Colon (tissue), 2 donors: Measurements from ENCODE around the gene NRIP2.

Experiments used
- FAIRE-seq: peaks from 2 replicates; lab custom pipeline; 2012; peaks lifted over from hg19 to GRCh38; lab: Jason Lieb, UNC
- donor health status: control.
- donor health status: control.

The NRIP2 gene

DNA sequence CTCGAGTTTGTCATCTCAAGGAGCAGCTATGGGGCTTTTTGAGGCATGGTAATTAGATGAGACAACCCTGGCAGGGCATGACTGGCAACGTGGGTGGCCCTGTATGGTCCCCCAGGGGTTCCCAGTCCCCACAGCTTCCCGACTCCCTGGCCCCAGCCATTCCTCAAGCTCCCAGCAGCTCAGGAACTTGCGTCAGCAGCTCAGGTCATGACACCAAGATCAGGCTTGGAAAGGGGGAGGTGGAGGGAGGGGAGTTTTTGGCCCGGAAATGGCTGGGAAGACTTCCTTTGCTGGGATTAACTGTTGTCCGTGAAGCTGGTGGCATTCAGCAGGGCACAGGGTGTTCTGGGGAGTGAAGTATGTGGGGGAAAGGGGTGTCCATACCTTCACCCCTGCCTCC is 10.4 kb upstream of the NRIP2 start:
- FAIRE-seq: no peak

DNA sequence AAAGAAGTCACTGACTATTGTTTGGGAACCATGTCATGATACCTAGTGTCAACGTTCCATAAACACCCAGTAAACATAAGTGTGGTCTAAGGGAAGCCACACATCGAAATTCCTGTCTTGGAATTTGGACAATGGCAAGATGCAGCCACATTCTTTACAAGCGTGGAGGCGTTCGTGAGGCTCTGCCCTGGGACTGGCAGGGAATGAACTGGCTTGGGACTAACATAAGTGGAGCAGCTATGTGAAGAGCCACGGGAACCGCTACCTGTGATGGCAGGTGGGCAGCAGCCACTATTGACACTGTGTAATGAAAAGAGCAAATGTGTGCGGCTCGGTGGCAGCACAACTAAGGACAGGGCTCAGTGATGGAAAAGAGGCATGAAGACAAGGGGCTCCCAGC is 10.0 kb upstream of the NRIP2 start:
- no peak for FAIRE-seq

DNA sequence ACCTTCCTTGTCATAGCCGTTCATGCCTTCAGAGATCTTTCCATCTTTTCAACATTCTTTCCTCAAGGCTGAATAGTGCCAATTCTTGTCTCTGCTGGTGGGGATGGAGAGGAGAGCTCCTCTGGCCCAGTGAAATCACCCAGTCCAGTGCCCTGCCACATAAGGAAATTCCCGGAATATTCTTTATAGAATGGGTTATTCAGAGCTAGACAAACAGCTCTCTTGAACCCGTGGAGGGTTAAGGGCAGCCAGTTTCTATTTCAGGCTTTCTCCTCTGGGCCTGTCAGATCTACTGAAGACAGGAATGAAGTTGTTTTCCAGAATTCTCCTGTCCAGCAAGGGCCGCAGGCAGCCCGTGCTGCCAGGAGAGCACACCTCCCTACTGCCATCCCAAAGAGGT is 8.1 kb upstream of the NRIP2 start:
- no peak for FAIRE-seq

DNA sequence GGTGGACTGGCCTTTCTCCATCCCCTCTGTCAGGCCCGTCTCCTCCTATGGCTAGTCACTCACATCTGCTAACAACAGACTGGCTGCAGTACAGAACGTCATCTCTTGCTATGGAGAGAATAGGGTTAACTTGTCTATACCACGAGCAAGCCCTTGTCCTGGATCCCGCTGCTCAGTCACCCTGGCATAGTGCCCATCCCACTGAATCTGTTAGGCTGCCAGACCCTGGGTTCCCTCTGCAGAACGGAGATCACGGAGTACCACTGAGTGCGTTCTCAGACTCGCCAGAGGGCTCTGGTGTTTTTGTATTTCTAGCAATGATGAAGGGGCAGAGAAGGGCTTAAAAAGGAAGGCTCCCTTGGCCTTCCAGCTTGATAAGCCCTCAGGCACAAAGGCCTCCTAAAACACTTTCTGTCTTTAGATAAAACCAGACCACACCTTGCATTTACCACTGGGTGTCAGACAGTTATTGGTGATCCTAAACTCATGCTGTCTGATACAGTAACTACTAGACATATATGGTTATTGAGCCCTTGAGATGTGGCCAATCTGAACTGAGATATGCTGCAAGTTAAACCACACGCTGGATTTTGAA is 6.3 kb upstream of the NRIP2 start:
- no peak for FAIRE-seq

DNA sequence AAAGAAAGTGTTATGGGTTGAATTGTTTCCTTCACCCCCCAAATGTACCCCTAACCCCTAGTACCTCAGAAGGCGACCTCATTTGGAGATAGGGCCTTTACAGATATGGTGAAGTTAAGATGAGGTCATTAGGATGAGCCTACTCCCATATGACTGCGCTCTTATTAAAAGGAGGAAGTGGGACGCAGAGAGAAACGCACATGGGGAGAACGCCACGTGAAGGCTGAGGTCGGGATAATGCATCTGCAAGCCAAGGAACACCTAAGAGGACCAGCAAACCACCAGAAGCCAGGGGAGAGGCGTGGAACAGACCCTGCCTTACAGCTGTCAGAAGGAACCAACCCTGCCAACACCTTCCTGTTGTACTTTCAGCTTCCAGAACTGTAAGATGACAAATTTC is 1.7 kb upstream of the NRIP2 start:
- FAIRE-seq: no peak

DNA sequence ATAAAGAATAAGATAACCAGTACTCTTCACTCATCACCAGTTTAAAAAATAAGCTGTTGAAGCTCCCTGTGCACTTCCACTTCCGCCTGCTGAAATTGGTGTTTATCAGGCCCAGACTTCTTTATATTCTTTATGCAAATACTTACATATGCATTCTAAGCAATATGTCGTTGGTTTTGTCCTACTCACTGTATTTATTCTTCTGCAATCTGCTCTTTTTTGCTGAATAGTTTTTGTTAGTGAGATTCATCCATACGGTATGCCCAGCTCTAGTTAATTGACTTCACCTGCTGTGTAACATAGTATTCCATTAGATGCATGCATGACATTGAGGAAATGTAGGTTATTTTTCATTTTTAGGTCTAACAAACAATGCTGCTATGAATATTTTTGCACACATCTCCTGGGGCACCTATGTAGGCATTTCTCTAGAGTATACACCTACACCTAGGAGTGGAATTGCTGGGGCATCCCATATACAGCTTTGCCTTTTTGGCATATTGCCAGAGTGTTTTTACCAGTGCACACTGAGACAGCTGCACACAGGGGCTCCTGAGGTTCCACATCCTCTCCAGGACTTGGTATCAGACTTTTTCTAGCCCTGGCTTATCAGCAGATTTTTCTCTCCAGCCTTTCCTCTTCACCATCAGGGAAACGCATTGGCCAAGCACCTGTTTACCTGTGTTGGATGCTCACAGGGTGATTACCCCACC is 1.0 kb upstream of the NRIP2 start:
- no peak for FAIRE-seq

DNA sequence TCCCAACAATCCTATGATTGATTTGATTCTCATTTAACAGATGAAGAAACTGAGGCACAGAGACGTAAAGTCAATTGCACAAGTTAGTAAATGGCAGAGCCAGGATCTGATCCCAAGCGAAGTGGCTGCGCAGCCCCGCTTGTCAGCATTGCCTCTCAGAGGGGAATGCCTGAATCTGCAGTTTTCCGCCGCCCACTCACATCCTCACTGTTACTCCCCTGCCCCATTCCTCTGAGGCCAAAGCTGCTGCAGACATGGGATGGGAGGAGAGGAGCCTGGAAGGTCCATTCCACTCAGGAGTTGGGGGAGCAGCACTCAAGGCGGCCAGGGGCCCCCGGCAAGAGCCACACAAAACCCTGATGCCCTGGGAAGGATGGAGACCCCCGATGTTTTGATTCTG is 1.0 kb downstream of the NRIP2 start:
- FAIRE-seq: no peak

DNA sequence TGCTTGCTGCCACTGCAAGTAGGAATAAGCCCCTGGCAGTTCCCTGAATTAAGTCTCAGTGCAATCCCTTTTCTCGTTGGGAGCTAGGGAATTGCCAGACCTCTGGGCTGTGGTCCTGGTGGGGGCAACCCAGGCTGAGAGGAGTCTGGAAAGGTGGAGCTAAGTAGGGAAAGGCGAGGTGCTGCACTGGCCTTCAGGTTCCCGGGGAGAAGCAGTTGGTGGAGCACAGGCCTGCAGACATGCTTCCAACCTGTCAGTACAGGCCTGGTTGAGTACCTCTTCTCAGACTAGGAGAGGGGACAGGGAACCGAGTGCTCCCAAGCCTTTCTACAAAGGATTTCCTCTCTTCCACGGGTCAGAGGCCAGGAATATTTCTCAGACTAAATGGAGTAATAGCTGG is 1.5 kb downstream of the NRIP2 start:
- no peak for FAIRE-seq

DNA sequence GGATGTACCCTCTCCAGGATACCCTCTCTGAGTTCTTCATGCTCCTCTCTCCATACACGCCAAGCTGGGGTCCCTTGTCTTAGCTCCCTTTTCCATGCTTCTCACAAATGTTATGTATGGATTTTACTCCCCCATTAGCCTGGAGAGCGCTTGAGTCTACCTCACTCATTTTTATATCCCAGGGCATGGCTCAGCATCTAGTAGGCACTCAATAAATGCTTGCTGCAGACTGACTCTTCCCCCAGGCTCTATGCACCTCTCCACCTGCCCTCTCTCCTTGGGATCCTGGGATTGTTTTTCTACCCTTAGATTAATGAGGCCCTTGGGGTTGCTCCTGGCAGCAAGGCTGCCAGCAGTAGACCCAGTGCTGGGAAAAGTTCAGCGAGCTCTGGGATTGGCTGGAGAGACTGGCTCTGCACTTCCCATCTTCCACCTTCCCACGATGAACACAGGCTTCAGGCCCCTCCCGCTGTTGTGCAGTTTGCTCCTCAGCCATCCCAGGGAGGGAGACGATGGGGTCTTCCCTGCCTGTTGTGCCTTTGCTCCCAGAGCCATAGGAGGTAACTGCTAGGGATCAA is 2.2 kb downstream of the NRIP2 start:
- no peak for FAIRE-seq

DNA sequence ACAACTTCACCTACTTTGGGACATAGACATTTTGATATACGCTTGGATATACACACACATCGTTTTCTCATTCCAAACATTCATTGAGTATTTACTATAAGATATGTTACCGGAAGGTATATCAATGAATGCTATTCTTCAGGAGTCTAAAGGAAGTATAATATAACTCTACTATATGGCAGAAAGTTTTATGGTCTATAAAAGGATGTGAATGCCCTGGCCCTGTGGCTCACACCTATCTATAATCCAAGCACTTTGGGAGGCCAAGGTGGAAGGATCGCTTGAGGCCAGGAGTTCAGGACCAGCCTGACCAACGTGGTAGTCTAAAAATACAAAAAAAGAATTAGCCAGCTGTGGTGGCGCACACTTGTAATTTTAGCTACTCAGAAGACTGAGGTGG is 5.6 kb downstream of the NRIP2 start:
- FAIRE-seq: no peak

DNA sequence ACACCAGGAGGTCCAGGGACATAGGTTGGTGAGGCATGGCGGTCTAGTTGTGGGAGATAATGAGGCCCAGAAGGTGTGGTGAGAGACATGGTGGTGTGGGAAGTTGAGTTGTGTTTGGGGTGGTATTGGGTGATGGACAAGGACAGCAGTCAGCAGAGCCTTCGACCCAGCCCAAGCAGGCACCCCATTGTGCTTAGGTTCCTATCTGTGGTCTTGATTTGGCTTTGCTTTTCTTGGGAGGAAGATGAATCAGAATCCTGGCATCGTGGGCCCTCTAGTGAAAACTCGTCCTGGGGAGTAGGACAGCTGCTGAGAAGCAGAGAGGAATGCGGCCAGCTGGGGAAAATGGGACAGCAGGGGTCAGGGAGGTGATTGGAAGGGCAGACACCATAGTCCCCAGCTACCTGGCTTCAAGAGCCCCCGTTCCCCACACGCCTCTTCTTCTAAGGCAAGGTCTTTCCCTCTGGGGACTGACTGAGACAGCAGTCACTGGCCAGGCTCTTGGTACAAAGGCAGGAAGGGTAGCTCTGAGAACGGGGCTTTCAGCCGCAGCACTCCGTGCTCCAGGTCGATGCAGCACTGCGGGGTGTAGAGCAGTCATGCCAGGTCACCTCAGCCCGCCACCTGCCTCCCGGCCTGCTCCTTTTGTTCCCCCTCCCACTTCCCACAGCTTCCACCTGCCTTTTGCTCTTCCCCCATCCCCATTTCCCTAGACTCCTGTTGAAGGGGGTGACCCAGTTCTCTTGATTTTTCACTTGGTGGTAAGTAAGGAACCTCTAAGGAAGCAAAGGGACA is 7.9 kb downstream of the NRIP2 start:
- no peak for FAIRE-seq

DNA sequence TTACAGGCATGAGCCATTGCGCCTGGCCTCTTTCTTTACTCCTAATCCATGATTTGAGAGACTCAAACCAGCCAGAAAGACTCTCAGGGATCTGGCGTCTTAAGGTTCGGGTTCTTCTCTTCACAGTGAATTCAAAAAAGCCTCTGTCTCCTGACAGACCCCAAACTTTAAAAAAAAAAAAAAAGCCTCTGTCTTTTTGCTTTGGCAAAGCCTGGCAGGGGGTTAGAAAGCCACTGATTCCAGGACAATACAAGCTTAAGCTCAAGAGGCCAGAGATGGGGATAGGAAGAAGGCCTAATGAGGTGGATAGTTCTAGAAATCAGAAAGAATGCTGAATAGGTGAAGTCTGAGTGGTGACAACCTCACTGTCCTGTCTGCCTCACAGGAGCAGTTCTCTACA is 8.8 kb downstream of the NRIP2 start:
- FAIRE-seq: no peak

DNA sequence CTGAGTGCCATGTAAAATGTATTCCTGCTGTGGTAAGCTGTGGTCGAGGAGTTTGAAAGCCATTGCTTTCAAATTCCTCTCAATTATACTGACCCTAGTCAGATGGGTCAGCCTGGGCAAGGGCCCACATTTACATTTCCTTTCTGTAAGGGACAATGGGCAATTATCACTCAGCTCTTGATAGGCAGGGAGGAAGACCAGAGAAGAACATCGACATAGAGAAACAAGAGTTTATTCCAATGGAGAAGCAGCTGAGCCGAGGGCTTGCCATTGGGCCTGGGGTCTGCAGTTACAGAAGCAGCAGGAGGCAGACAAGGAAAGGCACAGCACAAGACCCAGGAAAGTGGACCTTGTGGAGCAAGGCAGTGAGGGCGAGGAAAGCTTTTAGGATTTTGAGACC is 9.7 kb downstream of the NRIP2 start:
- FAIRE-seq: no peak

DNA sequence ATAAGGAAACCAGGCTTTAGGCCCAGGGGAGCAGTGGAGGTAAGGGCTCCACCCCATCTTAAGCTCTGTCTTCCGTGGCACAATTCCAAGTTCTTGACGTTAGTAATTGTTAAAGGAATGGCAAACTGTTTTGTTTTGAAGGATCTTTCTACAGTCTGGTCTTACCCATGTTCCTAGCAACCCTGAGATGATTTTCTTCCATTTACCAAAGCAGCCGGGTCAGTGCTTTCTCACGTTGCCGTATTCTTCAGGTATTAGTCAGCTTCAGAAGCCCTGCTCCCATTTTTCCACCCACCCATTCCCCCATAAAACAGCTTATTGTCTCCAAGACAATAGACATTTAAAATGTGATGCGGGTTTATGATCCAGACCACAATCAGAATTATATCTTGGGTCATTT is 10.3 kb downstream of the NRIP2 start:
- FAIRE-seq: no peak

DNA sequence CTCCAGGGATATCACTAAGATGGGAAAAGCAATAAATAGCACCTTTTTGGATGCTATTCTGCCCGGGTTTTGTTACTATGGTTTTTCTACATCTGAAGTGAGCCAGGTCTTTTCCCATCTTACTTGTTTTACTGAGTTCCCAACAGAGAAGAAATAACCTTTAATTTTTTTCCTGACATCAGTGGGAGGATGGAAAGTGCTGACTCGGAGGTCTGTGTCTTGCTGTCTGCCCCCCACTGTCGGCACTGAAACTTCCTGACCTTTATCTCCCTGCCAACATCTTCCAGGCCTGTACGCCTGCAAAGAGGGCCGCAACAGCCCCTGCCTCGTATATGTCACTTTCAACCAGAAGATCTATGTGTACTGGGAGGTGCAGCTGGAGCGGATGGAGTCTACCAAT is 11.4 kb downstream of the NRIP2 start:
- no peak for FAIRE-seq

DNA sequence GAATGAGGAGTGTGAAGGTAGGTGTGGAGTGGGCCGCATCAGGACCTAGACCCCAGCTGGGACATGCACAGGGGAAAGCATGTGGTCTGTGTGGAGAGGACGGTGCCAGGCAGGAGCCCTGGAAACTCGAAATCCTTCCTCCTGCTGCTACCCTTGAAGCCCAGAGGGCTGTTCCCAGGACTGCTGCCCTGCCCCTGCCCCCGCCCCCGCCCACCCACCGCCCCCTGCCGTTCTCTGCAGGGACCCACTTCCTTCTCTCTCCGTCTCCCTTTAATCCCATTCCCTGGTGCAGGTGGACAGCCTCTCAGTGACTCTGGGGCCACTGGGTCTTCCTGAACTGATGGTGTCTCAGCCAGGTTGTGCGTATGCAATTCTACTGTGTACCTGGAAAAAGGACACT is 14.4 kb downstream of the NRIP2 start:
- FAIRE-seq: no peak

DNA sequence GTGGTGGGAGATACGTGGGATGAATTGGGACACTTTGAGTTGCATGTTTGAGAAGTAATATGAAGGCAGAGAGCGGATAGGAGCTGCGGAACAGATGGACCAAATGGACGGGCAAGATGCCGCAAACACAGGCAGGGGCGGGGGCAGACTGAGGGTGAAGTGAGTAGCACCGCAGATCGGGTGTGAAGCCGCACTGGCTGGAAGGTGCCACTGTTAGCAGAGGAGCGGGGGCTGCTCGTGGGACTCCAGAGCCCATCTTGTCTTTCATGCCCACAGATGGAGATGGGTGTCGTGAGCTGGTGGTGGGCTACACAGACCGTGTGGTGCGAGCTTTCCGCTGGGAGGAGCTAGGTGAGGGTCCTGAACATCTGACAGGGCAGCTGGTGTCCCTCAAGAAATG is 15.0 kb downstream of the NRIP2 start:
- no peak for FAIRE-seq

DNA sequence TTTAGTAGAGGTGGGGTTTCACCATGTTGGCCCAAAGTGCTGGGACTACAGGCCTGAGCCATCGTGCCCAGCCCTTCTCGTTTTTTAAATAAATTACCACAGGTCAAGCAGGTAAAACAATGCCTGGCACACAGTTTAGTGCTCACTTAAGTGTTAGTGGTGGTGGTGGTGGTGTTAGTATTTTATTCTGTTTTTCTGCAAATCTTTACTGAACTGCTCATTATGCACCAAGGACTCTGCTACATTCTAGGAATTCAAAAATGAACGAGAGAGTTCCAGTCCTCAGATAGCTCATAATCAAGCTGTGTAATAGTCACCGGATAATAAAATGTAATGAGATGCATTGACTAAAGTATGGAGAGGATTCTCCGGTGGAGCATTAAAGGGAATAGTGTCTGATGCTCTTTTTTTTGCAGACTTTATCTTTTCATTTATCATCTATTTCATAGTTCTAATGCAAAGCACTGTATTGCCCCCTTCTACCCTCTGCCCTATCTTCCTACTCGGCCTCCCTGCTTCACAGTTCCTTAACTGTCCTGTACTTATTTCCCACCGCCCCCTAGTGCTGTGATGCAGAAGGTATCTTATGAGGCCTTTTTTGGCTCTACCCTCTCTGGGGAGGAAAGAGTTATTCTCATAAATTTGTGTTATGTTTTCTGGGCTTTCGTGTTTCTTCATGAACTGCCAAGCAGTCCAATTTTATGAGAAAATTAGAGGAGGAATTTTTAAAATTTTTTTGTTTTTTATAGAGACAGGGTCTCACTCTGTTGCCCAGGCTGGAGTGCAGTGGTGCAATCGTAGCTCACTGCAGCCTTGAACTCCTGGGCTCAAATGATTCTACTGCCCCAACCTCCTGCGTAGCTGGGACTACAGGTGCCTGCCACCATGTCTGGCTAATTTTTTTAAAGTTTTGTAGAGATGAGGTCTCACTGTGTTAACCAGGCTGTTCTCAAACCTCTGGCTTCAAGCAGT is 21.3 kb downstream of the NRIP2 start:
- no peak for FAIRE-seq

DNA sequence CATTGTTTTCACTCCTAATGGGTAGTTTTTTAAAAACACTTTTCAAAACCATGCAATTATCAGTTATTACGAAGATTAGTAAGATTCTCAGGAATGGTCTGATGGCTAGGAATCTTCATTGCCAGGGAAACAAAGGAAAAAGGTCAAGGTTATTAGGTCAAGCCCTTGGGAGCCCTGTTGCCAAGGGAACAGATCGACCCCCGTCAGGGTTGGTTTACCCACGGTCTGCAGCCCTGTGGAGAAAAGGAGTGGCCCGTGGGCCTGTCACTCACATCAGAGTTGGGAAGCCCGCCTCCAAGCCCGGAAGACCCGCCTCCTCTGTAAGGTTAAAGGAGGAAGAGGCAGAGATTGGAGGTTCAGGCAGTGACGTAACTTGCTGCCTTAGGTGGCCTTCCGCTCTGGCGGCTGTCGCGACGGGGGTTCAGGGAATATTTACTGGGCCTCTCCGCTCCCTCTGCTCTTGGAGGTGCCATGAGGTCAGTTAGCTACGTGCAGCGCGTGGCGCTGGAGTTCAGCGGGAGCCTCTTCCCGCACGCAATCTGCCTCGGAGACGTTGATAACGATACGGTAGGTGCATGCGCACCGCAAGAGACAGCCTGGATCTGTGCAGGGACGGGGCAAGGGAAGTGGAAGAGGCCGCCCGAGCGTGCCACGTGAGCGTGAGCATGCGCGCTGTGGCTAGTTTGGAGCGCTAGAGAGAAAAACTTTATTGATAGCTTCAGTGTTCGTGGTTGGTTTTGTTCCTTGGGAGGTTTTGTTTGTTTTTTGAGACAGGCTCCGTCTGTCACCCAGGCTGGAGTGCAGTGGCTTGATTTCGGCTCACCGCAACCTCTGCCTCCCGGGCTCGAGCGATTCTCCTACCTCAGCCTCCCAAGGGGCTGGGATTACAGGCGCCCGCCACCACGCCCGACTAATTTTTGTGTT is 22.3 kb downstream of the NRIP2 start, which contains the start of gene ITFG2:
TSS of gene ITFG2 (plus strand) at position 379 of the 924 bp plus-strand sequence. CDS start at position 472, 93 bp downstream.
- peak; percentile 24 for FAIRE-seq

DNA sequence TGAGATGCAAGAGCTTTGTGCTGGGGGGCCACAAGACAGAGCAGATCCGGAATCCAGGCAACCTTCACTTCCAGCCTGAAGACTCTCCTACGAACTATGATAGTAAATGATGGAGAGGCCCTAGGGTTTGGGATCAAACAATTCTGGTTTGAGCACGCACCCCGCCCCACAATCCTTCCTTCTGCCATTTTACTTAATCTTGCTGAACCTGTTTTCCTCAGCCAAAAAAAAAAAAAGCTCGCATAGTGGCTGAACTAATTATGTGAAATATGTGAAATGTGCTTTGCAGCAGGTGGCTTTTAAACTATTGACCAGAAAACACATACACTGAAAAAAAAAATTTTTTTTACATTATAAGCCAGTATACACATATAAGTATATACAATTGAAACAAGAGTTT is 23.0 kb downstream of the NRIP2 start:
- no peak for FAIRE-seq

DNA sequence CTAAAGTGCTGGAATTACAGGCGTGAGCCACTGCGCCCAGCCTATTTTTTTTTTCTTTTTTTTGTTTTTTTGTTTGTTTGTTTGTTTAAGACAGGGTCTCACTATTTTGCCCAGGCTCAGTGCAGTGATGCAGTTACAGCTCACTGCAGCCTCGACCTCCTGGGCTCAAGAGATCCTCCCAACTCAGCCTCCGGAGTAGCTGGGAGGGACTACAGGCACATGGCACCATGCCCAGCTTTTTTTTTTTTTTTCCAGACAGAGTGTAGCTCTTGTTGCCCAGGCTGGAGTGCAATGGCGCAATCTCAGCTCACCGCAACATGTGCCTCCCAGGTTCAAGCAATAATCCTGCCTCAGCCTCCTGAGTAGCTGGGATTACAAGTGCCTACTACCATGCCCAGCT is 28.1 kb downstream of the NRIP2 start:
- no peak for FAIRE-seq
